Mammary epithelial cell (primary cell): ENCODE measurements around the gene DRC1.

Source experiments
- EZH2 ChIP-seq: IDR thresholded peaks from 2 replicates; pipeline ENCODE4 v1.6.1; 2012; ENCODE audit warnings: low read length, inconsistent platforms, borderline replicate concordance
- TF ChIP-seq, protein P1 (sequence below), 2 donors: IDR thresholded peaks in 1 of 2; conservative IDR thresholded peaks in 1 of 2; 2 replicates each; pipeline ENCODE4 v1.5.1; 2011 to 2012; ENCODE audit warnings: inconsistent platforms in 2 of 2, low read length in 2 of 2, mild to moderate bottlenecking in 2 of 2, control low read depth in 1 of 2, low read depth in 1 of 2; ENCODE audit not compliant: insufficient read depth in 1 of 2; ENCODE audit errors: extremely low read depth in 1 of 2

DNA sequence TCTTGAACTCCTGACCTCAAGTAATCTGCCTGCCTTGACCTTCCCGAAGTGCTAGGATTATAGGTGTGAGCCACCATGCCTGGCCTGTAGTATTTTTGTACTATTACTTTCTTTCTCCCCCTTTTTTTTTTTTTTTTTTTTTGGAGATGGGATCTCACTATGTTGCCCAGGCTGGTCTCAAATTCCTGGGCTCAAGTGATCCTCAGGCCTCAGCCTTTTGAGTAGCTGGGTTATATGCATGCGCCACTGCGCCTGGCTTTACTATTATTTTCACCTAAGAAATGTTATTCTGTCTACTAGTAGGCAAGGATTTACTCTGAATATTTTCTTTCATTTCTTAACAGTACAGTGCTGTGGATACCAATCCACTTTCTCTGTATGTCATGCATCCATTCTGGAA, 37.8 kb upstream of the DRC1 start:
- TF ChIP-seq, protein P1, sequence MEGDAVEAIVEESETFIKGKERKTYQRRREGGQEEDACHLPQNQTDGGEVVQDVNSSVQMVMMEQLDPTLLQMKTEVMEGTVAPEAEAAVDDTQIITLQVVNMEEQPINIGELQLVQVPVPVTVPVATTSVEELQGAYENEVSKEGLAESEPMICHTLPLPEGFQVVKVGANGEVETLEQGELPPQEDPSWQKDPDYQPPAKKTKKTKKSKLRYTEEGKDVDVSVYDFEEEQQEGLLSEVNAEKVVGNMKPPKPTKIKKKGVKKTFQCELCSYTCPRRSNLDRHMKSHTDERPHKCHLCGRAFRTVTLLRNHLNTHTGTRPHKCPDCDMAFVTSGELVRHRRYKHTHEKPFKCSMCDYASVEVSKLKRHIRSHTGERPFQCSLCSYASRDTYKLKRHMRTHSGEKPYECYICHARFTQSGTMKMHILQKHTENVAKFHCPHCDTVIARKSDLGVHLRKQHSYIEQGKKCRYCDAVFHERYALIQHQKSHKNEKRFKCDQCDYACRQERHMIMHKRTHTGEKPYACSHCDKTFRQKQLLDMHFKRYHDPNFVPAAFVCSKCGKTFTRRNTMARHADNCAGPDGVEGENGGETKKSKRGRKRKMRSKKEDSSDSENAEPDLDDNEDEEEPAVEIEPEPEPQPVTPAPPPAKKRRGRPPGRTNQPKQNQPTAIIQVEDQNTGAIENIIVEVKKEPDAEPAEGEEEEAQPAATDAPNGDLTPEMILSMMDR (conservative IDR thresholded peaks at IDR 0.05 in 1 of 2, IDR thresholded peaks at IDR 0.05 in 1 of 2; ENCODE audit: extremely low read depth in 1 of 2, insufficient read depth in 1 of 2, low read depth in 1 of 2, low read length in 2 of 2), result no peak
- TF ChIP-seq EZH2, result no peak
